Hepatocyte (in vitro differentiated cells): ENCODE results near the gene PTPN14. TPM values are rescaled to one million over a fixed set of nuclear protein-coding genes. Genes with fewer than 3 reads are reported as not detected.

Experiments used
- DNase-seq: peaks from one replicate; pipeline ENCODE4 v3.0.0-alpha.2; 2016; ENCODE audit warnings: low spot score
- H2AFZ ChIP-seq: fragments of 200-600 bp; sonication (generic); 2 replicates; pipeline ENCODE4 v1.6.0; 2016; ENCODE audit warnings: antibody characterized with exemption, mild to moderate bottlenecking
- H3K27ac ChIP-seq: fragments of 200-600 bp; sonication (generic); 2 replicates; pipeline ENCODE4 v1.5.1; 2016; ENCODE audit warnings: mild to moderate bottlenecking
- H3K27me3 ChIP-seq: fragments of 200-600 bp; sonication (generic); 2 replicates; pipeline ENCODE4 v1.6.1; 2016
- H3K36me3 ChIP-seq: fragments of 200-600 bp; sonication (generic); replicated peaks from 2 replicates; pipeline ENCODE4 v1.5.1; 2016; ENCODE audit warnings: low read depth; ENCODE audit not compliant: insufficient read depth
- H3K4me1 ChIP-seq: fragments of 200-600 bp; sonication (generic); 2 replicates; pipeline ENCODE4 v1.5.1; 2016; ENCODE audit warnings: mild to moderate bottlenecking, moderate library complexity; ENCODE audit not compliant: insufficient read depth
- H3K4me2 ChIP-seq: fragments of 200-600 bp; sonication (generic); 2 replicates; pipeline ENCODE4 v1.6.0; 2016
- H3K4me3 ChIP-seq: fragments of 200-600 bp; sonication (generic); 2 replicates; pipeline ENCODE4 v1.5.1; 2016; ENCODE audit warnings: mild to moderate bottlenecking
- H3K79me2 ChIP-seq: fragments of 200-600 bp; sonication (generic); 2 replicates; pipeline ENCODE4 v1.6.0; 2017; ENCODE audit warnings: mild to moderate bottlenecking
- H3K9me2 ChIP-seq: fragments of 200-600 bp; sonication (generic); replicated peaks from 2 replicates; pipeline ENCODE4 v1.6.0; 2017; ENCODE audit warnings: mild to moderate bottlenecking; ENCODE audit not compliant: insufficient read depth
- H3K9me3 ChIP-seq: fragments of 200-600 bp; sonication (generic); 2 replicates; pipeline ENCODE4 v1.5.1; 2016; ENCODE audit warnings: low read depth, mild to moderate bottlenecking
- H4K20me1 ChIP-seq: fragments of 200-600 bp; sonication (generic); 2 replicates; pipeline ENCODE4 v1.6.0; 2016; ENCODE audit warnings: mild to moderate bottlenecking; ENCODE audit not compliant: insufficient read depth, poor library complexity, severe bottlenecking
- EZH2 ChIP-seq: fragments of 200-600 bp; sonication (generic); IDR thresholded peaks from 2 replicates; pipeline ENCODE4 v1.6.1; 2016; ENCODE audit warnings: antibody characterized with exemption, mild to moderate bottlenecking, borderline replicate concordance
- EZH2phosphoT487 ChIP-seq: fragments of 200-600 bp; sonication (generic); IDR thresholded peaks from one replicate; pipeline ENCODE4 v1.6.1; 2018; ENCODE audit warnings: antibody characterized with exemption, mild to moderate bottlenecking, low read depth, moderate library complexity; ENCODE audit not compliant: unreplicated experiment, severe bottlenecking
- WGBS: methylation state at CpG from one replicate; pipeline ENCODE4 v1.1.6; 2016; ENCODE audit warnings: low lambda C conversion rate; ENCODE audit errors: missing lambda C conversion rate; 5-methylcytosine and 5-hydroxymethylcytosine counted together
- polyA plus RNA-seq: library from polyadenylated mRNA; unstranded; fragments of >200 nt; fragmentation: Nextera tagmentation; extraction: Ambion mirVana; gene quantifications from 2 replicates; pipeline ENCODE4 v1.2.1, GENCODE V29; 2016
- total RNA-seq: library from RNA; depleted of rRNA; stranded (reverse); fragments of >200 nt; gene quantifications from 2 replicates; pipeline ENCODE4 v1.2.3, GENCODE V29; 2014
- TF ChIP-seq, protein P1 (sequence below): fragments of 200-600 bp; sonication (generic); IDR thresholded peaks from 2 replicates; pipeline ENCODE4 v1.5.1; 2016; ENCODE audit warnings: antibody characterized with exemption, mild to moderate bottlenecking; ENCODE audit not compliant: poor library complexity

PTPN14 gene
- total and polyA plus RNA-seq, 2 experiments from 2014 or later, result 9.5 to 21.7 TPM

DNA sequence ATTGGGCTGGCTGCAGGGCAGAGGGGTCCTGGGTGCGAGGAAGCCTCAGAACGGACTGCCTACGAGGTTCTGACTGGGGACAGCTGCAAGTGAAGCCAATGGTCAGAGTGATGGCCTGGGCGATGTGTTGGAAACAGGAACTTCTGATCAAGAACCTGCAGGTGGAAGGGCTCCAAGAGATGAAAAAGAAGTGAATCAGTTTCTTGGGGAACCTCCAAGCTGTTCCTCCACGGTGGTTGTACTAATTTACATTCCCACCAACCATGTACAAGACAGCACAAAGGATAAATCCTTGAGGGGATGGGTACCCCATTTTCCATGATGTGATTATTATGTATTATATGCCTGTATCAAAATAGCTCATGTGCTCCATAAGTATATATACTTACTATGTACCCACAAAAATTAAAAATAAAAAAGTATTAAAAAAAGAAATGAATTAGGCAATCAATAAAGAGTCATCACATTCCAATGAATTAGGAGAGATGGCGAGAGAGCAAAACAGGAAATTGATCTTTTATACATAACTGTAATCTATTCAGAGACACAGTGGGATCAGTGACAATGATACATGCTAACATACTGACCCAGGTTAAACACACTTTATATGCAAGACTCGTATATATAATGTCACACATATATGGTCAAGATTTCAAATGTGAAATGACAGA is 58.1 kb downstream of the PTPN14 start:
- Histone ChIP-seq H3K4me1 (no peaks in the 10 kb centered on the region), H3K36me3 (no peaks in the 10 kb centered on the region), H3K9me3 (no peaks in the 10 kb centered on the region), H2AFZ (no peak overlapping the region), H3K79me2 (peaks cover 92% of the 10 kb centered on the region), H3K4me3 (no peak overlapping the region), H3K4me2 (no peak overlapping the region), H3K9me2 (no peaks in the 10 kb centered on the region), H4K20me1 (no peaks in the 10 kb centered on the region), H3K27me3 (no peaks in the 10 kb centered on the region), H3K27ac (no peak overlapping the region)
- DNase-seq, result no peak
- WGBS, result 91% methylated on average over 7 of the region's 7 CpGs
- TF ChIP-seq, protein P1, sequence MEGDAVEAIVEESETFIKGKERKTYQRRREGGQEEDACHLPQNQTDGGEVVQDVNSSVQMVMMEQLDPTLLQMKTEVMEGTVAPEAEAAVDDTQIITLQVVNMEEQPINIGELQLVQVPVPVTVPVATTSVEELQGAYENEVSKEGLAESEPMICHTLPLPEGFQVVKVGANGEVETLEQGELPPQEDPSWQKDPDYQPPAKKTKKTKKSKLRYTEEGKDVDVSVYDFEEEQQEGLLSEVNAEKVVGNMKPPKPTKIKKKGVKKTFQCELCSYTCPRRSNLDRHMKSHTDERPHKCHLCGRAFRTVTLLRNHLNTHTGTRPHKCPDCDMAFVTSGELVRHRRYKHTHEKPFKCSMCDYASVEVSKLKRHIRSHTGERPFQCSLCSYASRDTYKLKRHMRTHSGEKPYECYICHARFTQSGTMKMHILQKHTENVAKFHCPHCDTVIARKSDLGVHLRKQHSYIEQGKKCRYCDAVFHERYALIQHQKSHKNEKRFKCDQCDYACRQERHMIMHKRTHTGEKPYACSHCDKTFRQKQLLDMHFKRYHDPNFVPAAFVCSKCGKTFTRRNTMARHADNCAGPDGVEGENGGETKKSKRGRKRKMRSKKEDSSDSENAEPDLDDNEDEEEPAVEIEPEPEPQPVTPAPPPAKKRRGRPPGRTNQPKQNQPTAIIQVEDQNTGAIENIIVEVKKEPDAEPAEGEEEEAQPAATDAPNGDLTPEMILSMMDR, result no peak
- TF ChIP-seq EZH2phosphoT487, result no peak
- TF ChIP-seq EZH2, result no peak

DNA sequence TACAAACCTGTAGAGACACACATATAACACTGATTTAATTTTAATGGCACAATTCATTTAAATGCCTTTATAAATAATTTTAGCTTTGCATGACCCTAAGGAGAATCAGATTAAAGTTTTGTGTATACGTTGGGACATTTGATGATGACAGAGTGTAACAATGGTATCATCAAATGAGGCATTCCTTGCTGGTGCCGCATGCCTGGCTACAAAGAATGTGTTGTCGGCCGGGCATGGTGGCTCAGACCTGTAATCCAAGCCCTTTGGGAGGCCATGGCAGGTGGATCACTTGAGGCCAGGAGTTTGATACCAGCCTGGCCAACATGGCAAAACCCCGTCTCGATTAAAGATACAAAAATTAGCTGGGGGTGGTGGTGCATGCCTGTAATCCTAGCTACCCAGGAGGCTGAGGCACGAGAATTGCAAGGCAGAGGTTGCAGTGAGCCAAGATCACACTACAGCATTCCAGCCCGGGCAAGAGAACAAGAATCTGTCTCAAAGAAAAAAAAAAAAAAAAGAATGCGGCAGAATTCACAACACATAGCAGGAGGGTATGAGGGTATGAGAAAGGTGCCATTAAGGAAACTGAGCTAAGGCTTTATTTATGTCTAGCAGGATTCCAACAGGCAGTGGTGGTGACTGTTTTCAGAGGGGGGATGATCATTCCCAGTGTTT is 58.9 kb downstream of the PTPN14 start:
- no peaks in the 10 kb centered on the region for H3K27me3 ChIP-seq
- no peak overlapping the region for H3K4me2 ChIP-seq
- H3K27ac ChIP-seq, result no peak overlapping the region
- no peak for DNase-seq
- H3K36me3 ChIP-seq, result no peaks in the 10 kb centered on the region
- peaks cover 92% of the 10 kb centered on the region for H3K79me2 ChIP-seq
- no peaks in the 10 kb centered on the region for H3K9me3 ChIP-seq
- no peak for TF ChIP-seq EZH2phosphoT487
- TF ChIP-seq EZH2, result no peak
- TF ChIP-seq, protein P1, result no peak
- H3K9me2 ChIP-seq, result no peaks in the 10 kb centered on the region
- H2AFZ ChIP-seq, result no peak overlapping the region
- no peaks in the 10 kb centered on the region for H3K4me1 ChIP-seq
- H4K20me1 ChIP-seq, result no peaks in the 10 kb centered on the region
- no peak overlapping the region for H3K4me3 ChIP-seq
- 93% methylated on average over 9 of the region's 9 CpGs for WGBS

DNA sequence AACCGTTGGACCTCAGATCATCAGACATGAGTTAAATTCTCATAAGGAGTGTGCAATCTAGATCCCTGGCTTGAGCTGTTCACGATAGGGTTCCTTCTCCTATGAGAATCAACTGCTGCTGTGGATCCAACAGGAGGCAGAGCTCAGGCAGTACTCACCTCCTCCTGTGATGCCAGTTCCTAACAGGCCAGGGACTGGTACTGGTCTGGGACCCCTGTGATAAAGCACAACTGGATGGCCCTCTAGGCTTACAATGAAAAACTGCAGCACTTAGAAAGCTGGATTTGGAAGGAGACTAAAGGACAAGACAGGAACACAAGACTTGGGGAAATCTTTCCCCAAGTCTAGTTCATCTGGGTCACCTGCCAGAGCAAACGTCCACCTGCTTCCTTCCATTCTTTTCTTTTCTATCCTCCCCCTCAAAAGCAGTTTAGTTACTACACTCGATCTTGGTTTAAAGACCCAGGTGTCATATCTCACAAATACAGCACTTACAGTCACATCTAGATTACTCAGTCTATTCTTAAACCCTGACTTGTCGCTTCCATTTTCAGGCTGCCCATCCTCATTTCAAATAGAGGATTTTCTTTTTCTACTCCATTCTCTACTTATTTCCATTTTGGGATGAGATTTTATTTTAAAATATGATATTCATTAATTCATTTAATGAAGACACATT is 59.8 kb downstream of the PTPN14 start:
- H4K20me1 ChIP-seq, result no peaks in the 10 kb centered on the region
- WGBS, result 92% methylated on average over 5 of the region's 5 CpGs
- H3K27me3 ChIP-seq, result no peaks in the 10 kb centered on the region
- H3K4me1 ChIP-seq, result no peaks in the 10 kb centered on the region
- H2AFZ ChIP-seq, result no peak overlapping the region
- no peak overlapping the region for H3K4me2 ChIP-seq
- peaks cover 91% of the 10 kb centered on the region for H3K79me2 ChIP-seq
- no peaks in the 10 kb centered on the region for H3K9me2 ChIP-seq
- H3K27ac ChIP-seq, result no peak overlapping the region
- H3K36me3 ChIP-seq, result no peaks in the 10 kb centered on the region
- no peak overlapping the region for H3K4me3 ChIP-seq
- TF ChIP-seq EZH2 (no peak), EZH2phosphoT487 (no peak)
- TF ChIP-seq, protein P1, result no peak
- H3K9me3 ChIP-seq, result no peaks in the 10 kb centered on the region
- DNase-seq, result no peak
